ENCODE data around the gene RAB22A.

The RAB22A gene

GRCh38 chr20:58416057-58416456 lies 106.5 kb downstream of the RAB22A start:
- DNase-seq (ENCODE audit: low spot score) = no peak

GRCh38 chr20:58416835-58417234 lies 107.3 kb downstream of the RAB22A start:
- DNase-seq (ENCODE audit: low spot score) = no peak

All from Ammon's horn (tissue), 1 donor.